Measurements from ENCODE around the gene VWA2.

GRCh38 chr10:114313139-114313538 is 74.1 kb downstream of the VWA2 start:
- TF ChIP-seq CTCF (IDR thresholded peaks at IDR 0.05 in 4 of 5, conservative IDR thresholded peaks at IDR 0.05 in 1 of 5) (no peak), POLR2A (IDR thresholded peaks at IDR 0.05) (no peak)
